Spleen (tissue), 7 donors: Measurements from ENCODE around the gene POLD3.

Experiments
- CTCF ChIP-seq, 11 experiments: fragments of 200-600 bp in 7 of 11; fragments of 450-650 bp in 4 of 11; sonication (generic) in 4 of 11; IDR thresholded peaks in 8 of 11; conservative IDR thresholded peaks in 3 of 11; 1 replicate in 7 of 11; 2 replicates in 4 of 11; pipeline versions ENCODE4 v1.4.0 to v1.8.0; 2016 to 2021; ENCODE audit warnings: antibody characterized with exemption in 11 of 11, inconsistent platforms in 4 of 11, mild to moderate bottlenecking in 1 of 11
- POLR2A ChIP-seq, 3 donors: fragments of 450-650 bp; IDR thresholded peaks; one replicate each; pipeline ENCODE4 v1.5.1; 2017; ENCODE audit warnings: antibody characterized with exemption in 3 of 3, mild to moderate bottlenecking in 1 of 3
- donor health status: DM: no; HTN: no; CAD: no; lungs with moderate emphysema.
- donor health status: DM: no; HTN: no; CAD: no.
- donor health status: DM: no; HTN: no; CAD: no.

DNA sequence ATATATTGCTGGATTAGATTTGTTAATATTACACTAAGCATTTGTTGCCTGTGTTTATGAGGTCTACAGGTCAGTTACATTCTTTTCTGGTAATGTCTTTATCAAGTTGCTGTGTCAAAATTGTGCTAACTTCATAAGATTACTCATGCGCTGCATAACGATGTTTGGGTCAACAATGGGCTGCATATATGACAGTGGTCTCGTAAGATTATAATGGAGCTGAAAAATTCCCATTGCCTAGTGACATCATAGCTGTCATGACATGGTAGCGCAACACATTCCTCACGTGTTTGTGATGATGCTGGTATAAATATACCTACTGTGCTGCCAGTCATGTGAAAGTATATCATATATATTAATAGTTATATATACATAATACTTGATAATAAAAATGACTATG, 34.2 kb downstream of the POLD3 start:
- TF ChIP-seq CTCF (IDR thresholded peaks at IDR 0.05 in 8 of 11, conservative IDR thresholded peaks at IDR 0.05 in 3 of 11) (no peak), POLR2A (IDR thresholded peaks at IDR 0.05) (no peak)
